DMS 273 (cell line): ENCODE data around the gene BLOC1S1.

Experiments
- DNase-seq: peaks from one replicate; lab custom pipeline; 2025; ENCODE audit not compliant: unreplicated experiment; lab: John Stamatoyannopoulos, UW

Gene BLOC1S1

DNA sequence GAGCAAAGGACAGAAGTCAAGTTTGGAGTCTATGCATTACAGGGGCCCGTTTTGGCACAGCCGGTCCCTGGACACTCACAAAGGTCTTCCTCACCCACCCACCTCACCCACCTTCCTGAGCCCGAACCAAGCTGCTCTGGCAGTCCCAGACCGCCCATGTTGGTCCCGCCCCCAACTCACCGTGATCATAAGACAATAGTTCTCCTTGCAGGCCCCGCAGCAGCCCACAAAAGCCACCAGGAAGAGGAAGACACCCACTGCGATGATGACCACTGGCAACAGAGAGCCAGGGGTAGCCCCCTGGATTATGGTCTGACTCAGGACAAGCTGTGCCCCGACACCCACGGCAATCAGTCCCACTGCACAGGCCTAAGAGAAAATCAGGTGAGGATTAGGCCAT, 11.1 kb downstream of the BLOC1S1 start:
- no peak for DNase-seq

DNA sequence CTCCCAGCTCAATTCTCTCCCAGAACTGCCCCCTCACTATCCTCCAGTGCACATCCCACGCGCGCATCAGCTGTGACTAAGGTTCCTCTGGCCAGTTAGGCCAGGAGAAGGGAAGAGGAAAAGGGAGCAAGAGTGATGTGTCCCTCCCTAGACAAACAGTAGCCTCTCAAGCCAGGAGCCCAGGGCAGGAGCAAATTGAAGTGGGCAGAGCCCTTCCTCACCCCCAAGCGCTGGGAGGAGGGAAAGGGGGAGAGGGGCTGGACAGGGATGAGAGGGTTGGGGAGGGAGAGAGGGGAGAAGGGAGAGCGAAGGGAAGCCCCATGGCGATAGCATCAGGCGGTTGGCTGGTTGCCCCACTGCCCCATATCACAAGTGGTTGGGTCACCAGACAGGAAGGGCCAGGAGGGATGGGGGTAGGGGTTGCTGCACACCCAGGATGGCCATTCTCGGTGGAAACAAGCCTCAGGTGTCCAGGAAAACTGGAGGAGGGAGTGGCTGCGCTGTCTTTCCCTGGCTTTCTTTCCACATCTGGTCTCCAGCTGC, 11.9 kb downstream of the BLOC1S1 start:
- DNase-seq: peak; percentile 53

DNA sequence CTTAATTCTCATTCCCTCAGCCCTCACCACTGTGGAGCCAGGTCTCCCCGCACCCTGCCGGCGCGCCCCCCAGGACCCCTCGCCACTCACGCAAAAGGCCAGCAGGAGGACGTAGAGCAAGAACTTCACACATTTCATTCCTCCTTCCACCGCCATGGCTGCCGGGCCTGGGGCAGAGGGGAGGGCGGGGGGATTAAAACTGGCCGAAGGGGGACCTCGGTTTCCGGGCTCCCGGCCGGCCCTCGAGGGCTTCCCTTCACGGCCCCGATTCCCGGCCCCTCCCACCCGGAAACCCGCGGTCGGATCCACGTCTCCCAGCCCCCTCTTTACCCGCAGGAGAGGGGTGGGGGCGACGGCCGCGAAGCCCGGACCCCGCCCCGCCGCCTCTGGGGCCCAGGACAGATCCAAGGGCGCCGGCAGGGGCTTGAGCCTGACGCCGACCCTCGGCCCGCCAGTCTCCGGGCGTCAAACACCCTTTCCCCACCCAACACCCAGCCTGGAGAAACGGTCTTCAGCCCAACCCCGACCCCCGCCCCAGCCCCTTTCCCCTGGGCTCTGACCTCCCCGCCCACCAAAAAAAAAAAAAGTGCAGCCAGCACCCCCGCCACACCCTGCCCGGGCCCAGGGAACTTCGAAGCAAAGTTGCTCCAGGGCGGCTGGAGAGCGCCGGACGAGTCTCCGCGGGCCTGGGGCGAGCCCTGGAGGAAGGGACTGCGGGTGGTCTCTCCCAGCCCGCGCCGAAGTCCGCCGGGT, 12.5 kb downstream of the BLOC1S1 start:
- peak; percentile 53 for DNase-seq

DNA sequence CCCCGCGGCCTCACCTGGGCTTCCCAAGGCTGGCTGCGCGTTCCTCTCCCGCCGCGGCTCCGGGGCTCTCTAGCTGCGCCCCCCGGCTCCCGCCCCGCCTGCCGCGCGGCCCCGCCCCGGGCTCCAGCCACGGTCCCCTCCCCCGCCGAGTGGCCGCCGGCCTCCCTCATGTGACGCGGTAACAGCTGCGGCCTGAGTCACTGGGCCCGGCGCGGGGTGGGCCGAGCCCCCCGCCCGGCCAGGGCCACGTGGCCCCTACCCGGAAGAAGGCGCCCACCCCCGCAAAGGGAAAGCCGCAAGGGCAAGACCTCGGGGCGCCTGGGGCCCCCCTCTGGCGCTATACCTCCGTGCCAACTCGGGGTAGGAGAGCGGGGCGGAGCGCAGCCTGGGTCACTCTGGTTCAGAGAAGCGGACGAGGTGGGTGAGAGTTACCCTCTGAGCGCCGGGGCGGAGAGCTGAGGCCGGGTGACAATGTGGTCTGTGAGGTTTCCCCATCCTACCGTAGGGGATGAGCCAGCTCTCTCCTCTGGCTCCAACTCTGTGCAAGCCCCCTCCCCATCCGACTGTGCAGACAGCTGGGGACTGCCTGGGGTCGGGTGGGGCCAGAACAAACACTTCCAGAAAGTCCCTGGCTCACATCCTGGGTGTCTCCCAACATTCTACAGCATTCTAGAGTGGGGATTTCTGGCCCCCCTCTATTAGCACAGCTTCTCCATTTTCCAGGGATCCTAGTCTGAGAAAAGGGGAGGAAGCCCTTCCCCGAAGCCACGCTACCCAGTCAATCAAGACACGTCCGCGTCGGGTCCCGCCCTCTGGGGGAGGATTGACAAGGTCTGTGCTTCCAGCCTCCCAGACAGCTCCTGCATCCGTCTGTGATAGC, 13.3 kb downstream of the BLOC1S1 start, which contains the start of gene CD63:
Gene CD63 (minus strand): TSS at position 71 of the 880 bp plus-strand sequence. CDS start 668 bp downstream, outside the sequence.
- DNase-seq: peak; percentile 94

GRCh38 chr12:55729819-55730818, 14.3 kb downstream of the BLOC1S1 start:
- DNase-seq: peak; percentile 49

DNA sequence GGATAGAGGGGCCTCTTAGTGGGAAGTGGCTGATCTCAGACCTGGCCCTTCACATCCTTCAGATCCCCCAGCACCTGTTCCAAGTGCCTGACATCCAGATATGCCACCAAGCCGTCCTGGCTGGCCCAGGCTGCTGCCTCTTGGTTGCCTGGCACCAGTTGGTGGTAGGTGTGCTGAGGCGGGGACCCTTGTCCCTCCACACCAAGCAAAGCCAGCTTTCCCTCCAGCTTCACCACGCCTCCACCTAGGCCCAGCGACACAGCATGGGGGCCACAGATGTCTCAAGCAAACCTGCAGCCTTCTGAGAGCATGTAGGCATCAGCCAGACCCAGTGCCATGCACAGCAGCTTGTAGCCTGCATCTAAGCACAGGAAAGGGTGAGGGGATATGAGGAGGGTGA, 16.4 kb downstream of the BLOC1S1 start:
- no peak for DNase-seq

DNA sequence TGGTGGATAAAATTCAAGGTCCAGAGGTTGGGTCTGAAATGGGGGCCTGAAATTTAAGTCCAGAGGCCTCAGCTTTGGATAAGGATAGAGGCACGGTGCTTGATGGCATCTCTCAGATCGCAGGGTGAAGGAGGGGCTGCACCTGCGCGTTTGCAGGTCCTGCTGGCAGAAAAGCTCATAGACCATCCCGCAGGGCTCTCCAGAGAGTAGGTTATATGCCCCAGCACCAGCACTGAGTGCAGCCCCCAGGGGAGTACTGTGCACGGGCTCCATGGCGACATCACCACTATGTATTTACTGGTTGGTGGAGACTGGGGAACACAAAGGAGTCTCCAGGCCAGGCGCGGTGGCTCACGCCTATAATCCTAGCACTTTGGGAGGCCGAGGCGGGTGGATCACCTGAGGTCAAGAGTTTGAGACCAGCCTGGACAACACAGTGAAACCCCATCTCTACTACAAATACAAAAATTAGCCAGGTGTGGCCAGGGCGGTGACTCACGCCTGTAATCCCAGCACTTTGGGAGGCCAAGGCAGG, 17.2 kb downstream of the BLOC1S1 start:
- DNase-seq: no peak

DNA sequence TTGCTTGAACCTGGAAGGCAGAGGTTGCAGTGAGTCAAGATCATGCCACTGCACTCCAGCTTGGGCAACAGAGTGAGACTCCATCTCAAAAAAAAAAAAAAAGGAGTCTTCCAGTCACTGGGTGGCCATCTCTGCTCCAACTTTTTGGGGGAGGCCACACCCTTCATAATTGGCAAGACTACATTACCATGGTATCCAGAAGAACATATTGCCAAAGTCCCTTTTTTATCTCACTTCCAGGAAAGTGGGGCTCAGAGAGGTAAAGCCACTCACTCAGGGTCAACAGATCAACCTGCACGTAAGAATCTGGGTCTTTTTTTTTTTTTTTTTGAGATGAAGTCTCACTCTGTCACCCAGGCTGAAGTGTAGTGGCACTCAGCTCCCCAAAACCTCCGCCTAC, 18.0 kb downstream of the BLOC1S1 start:
- DNase-seq: no peak

DNA sequence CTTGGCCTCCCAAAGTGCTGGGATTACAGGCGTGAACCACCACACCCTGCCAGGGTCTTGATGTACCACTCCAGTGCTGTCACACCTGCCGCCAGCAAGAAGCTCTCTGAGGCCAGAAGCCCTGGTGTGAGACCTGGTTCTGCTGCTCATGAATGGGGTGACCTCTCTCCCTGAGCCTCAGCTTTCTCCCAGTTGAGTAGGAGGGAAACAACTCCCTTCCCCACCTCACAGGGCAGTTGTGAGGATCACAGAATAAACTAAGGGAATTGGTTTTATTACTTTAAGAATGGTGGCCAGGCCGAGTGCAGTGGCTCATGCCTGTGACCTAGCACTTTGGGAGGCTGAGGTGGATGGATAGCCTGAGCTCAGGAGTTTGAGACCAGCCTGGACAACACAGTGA, 18.7 kb downstream of the BLOC1S1 start:
- DNase-seq: no peak

DNA sequence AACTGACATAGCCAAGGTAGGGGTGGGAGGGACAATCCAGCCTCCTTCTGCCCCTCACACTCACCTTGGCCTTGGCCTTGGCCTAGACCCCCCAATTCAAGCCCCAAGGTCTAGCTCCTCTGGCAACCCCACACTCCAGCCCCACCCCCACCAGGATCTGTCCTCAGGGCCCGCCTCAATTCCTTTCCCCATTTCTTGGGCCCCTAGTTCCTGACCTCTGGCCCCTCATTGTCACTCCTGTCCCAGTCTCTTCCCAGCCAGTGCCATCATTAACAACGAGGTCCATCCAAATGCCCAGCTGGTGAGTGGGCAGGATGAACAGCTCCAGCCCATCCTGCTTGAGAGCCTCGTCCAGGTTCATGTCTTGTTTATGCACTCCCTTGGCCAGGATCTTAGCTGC, 20.2 kb downstream of the BLOC1S1 start:
- DNase-seq: no peak

- peak; percentile 90 for DNase-seq
Measured at GRCh38 chr12:55736780-55737580, 21.1 kb downstream of the BLOC1S1 start.

DNA sequence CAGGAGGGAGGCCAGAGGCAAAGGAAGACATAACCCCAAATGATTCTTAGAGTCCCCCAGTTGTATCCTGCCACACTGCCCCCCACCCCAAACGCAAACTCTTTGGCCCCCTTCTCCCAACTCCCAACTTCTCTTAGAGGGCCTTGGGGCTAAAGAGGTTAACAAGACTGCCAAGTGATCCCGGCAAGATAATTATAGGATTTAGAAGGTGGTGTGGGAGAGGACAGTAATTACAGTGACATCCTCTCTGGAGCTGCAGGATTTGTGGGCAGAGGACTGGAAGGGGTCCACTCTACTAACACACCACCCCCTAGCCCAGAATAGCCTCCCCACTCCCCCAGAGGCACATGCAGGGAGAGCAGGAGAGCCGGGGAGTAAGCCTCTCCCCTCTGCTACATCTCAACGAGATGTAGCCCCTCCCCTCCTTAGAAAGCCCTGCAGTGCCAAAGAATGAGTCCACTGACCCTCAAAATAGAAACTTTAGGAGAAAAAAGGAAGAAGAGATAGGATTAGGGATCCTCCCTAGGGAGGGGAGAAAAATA, 21.8 kb downstream of the BLOC1S1 start:
- peak; percentile 51 for DNase-seq

DNA sequence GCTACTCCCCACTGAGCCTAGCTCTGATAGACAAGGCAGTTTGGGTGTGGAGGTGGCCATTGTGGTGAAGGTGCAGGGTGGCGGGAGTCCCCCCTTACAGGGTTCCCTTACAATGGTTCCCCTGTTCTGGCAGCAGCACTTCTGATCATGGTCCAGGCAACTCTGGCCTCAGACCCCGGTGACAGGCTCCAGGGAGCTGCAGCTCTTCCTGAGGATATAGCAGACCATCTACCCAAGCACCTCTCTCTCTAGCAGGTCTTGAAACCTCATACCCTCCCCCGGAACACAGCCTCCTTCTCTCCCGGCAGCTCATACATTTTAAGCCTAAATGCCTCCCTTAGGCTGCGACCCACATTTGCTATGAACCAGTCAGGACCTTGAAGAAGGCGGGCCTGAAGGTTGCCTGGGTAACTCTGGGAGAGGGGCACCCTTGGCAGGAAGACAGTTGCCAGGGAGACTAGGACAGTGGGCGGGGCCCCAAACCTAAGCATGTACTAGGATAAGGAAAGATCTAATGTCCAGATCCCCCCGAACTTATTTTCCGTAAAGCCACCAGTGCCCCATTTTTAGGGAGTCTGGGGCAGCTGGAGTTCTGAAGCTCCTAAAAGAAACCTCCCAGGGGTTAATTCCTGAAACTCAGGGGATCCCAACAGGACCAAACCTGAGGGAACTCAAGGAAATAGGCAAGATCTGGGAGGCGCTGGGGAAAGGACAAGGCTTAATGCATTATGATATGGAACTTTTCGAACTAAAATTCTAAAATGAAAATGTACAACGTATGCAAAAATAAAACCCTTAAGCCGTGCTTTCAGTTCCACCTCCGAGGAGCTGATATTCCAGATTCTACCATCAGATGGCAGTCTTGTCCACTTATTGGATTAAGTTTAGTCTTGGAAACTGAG, 22.5 kb downstream of the BLOC1S1 start:
- DNase-seq: peak; percentile 92

DNA sequence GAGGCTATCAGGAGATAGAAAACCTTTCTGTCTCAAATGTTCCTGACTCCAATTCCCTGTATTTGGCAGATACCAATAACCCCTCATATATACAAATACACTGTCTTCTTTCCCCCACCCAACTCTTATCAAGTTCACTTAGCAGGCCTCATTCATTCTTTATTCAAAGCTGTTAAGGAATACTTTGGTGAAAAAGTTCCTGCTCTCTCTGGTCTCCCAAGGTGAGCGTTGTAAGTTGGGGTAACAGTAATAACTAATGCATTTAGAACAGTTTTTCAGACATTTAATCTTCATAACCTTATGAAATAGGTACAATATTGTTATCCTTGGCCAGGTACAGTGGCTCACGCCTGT, 23.2 kb downstream of the BLOC1S1 start:
- no peak for DNase-seq

- no peak for DNase-seq
Measured at GRCh38 chr12:55741931-55742680, 26.3 kb downstream of the BLOC1S1 start.

GRCh38 chr12:55742719-55743405, 27.0 kb downstream of the BLOC1S1 start, which contains the start of gene GDF11:
Gene GDF11 (plus strand): TSS chr12:55743122. CDS start chr12:55743317, 195 bp downstream.
- DNase-seq: peak; percentile 84
